Endothelial cell of umbilical vein (primary cell): ENCODE data around the gene SEMA3A.

Experiments used
- EZH2 ChIP-seq: IDR thresholded peaks from 2 replicates; pipeline ENCODE4 v1.6.1; 2012; ENCODE audit warnings: borderline replicate concordance, low read depth, mild to moderate bottlenecking, moderate library complexity, low read length, inconsistent platforms; ENCODE audit not compliant: severe bottlenecking
- FOS ChIP-seq: IDR thresholded peaks from 2 replicates; pipeline ENCODE4 v1.6.1; 2011; ENCODE audit warnings: mild to moderate bottlenecking, low read length, moderate library complexity, borderline replicate concordance; ENCODE audit not compliant: insufficient read depth
- JUN ChIP-seq: IDR thresholded peaks from 2 replicates; pipeline ENCODE4 v1.6.1; 2011; ENCODE audit warnings: borderline replicate concordance, low read depth; ENCODE audit not compliant: insufficient read length, insufficient read depth
- MYC ChIP-seq: IDR thresholded peaks from one replicate; pipeline ENCODE4 v1.6.1; 2011; ENCODE audit warnings: mild to moderate bottlenecking, low read depth, low read length
- POLR2A ChIP-seq: IDR thresholded peaks from 2 replicates; pipeline ENCODE4 v1.6.1; 2012; ENCODE audit warnings: low read depth, mild to moderate bottlenecking, control low read depth, low read length
- POLR2AphosphoS5 ChIP-seq: IDR thresholded peaks from 2 replicates; pipeline ENCODE4 v1.6.1; 2012; ENCODE audit warnings: low read depth, mild to moderate bottlenecking, control low read depth, low read length, moderate library complexity; ENCODE audit not compliant: insufficient read depth
- TF ChIP-seq, protein P1 (sequence below), 2 donors: IDR thresholded peaks; 1 replicate in 1 of 2; 2 replicates in 1 of 2; pipeline ENCODE4 v1.5.1; 2011; ENCODE audit warnings: low read length in 2 of 2, mild to moderate bottlenecking in 2 of 2, moderate library complexity in 2 of 2, control low read depth in 1 of 2, inconsistent platforms in 1 of 2, low read depth in 1 of 2; ENCODE audit not compliant: insufficient read depth in 1 of 2; ENCODE audit errors: extremely low read depth in 1 of 2
- TF ChIP-seq, protein P2 (sequence below): IDR thresholded peaks from 2 replicates; pipeline ENCODE4 v1.6.1; 2011; ENCODE audit not compliant: insufficient read depth, insufficient read length

GRCh38 chr7:84076219-84076618 lies 118.4 kb downstream of the SEMA3A start:
- TF ChIP-seq, protein P1, sequence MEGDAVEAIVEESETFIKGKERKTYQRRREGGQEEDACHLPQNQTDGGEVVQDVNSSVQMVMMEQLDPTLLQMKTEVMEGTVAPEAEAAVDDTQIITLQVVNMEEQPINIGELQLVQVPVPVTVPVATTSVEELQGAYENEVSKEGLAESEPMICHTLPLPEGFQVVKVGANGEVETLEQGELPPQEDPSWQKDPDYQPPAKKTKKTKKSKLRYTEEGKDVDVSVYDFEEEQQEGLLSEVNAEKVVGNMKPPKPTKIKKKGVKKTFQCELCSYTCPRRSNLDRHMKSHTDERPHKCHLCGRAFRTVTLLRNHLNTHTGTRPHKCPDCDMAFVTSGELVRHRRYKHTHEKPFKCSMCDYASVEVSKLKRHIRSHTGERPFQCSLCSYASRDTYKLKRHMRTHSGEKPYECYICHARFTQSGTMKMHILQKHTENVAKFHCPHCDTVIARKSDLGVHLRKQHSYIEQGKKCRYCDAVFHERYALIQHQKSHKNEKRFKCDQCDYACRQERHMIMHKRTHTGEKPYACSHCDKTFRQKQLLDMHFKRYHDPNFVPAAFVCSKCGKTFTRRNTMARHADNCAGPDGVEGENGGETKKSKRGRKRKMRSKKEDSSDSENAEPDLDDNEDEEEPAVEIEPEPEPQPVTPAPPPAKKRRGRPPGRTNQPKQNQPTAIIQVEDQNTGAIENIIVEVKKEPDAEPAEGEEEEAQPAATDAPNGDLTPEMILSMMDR (IDR thresholded peaks at IDR 0.05; ENCODE audit: extremely low read depth in 1 of 2, insufficient read depth in 1 of 2, low read depth in 1 of 2, low read length in 2 of 2) = no peak
- no peak for TF ChIP-seq POLR2AphosphoS5
- no peak for TF ChIP-seq EZH2
- no peak for TF ChIP-seq POLR2A
- no peak for TF ChIP-seq FOS
- TF ChIP-seq, protein P2, sequence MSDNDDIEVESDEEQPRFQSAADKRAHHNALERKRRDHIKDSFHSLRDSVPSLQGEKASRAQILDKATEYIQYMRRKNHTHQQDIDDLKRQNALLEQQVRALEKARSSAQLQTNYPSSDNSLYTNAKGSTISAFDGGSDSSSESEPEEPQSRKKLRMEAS = no peak
- no peak for TF ChIP-seq MYC
- no peak for TF ChIP-seq JUN
